ENCODE results near the gene INCENP.

INCENP gene

DNA sequence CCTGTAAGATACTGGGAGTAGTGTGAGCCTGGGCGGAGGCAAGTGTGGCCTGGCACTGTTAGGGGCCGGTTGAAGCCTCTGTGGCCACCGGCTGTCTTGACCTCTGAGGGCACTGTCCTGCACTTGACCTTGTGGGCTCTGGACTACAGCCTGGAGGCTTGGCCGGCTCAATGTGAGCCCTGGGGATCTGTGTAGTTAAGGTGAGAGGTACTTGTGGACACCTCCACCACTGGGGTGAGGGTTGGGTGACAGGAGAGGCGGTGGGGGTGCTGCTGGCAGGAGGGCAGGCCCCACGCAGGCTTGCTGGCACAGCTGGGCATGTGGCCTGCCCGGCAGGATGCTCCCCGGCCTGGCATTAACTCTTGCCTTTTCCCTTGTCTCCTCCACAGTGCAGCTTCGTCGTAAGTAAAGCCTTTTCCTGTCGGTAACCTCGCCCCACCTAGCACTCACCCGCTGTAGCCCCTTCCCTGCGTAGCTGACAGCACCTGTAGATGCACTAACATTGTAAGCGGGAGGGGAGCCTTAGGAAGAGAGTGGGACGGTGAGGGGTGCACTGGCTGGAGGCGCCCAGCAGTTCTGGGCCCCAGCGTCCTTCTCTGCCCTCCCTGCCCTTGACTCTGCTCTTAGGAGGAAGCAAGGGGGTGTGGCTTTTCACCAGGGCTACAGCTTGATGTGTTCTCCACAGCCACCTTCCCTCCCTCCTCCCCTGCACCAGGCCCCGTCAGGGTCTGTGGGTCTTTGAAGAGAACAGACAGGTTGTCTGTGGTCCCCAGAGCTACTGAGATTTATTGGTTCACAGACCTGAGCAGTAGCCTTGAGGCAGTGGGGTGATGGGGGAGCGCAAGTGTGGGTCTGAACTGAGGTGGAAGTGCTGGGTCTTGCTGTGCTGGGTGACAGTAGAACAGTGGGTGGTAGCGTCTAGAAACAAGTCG lies 17.6 kb downstream of the INCENP start:
- no peak for DNase-seq

DNA sequence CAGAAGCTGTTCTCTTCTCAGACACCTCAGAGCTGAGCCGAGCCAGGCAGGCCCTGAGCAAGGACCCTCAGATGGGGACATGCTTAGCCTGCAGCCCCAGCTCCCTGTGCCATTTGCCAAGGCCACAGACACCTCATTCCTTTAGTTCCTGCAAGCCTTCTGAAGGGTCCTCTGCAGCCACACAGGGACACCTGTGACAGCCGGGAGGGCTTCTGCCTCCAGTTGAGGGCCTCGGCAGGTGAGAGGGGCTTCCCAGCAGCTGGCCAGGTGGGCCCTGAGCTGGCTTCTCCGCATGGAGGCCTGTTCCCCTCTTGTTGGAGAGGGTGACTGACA lies 18.2 kb downstream of the INCENP start:
- DNase-seq: no peak

DNA sequence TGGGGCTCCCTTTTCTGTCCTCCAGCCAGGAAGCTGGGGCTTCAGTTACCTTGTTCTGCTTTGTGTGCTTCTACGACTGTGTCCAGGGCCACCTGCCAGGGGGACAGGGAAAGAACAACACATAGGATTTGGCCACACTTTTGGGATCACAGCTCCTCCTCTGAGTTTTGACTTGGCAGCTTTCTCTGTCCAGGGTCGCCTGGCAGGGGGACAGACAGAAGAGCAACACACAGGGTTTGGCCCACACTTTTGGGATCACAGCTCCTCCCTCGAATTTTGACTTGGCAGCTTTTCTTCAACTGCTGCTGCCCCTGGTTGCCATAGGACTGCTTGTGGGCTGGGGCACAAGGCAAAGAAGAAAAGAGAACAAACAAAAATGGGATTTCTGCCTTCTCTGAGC lies 19.1 kb downstream of the INCENP start:
- DNase-seq: no peak

DNA sequence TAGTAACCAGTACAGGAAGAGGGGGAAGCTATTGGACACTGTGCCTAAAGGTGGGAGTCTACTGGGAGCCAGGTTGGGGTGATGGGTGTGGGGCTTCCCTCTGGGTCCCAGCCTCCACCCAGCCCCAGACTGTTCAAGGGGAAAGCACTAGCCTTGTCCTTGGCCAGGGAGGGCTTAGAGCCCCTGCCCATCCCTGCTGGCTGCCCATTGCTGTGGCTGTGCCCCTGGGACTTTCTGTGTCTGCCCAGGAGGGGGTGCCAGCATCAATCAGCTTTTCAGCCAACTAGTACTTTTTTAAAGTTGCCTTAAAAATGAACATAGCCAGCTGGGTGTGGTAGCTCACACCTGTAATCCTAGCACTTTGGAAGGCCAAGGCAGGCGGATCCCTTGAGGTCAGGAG lies 19.9 kb downstream of the INCENP start:
- DNase-seq: no peak

DNA sequence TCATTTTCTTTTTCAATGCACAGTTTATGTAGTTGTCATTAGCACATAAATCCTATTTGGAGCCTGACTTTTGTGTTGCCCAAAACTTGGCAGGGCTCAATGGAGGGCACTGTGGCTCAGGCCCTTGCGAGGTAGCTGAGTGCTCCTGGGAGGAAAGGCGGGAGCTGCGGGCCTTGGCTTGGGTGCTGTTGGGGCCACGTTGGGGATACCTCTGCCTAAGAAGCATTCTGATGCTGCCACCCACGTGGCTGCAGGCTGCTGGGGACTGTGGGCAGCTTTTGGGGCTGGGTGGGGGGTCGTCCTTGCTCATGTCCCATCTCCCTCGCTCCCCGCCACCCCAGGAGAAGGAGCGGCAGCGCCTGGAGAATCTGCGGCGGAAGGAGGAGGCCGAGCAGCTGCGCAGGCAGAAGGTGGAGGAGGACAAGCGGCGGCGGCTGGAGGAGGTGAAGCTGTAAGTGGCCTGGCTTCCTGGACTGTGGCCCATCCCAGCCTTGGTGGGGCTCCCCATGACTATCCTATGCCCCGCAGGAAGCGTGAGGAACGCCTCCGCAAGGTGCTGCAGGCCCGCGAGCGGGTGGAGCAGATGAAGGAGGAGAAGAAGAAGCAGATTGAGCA lies 20.9 kb downstream of the INCENP start:
- no peak for DNase-seq

DNA sequence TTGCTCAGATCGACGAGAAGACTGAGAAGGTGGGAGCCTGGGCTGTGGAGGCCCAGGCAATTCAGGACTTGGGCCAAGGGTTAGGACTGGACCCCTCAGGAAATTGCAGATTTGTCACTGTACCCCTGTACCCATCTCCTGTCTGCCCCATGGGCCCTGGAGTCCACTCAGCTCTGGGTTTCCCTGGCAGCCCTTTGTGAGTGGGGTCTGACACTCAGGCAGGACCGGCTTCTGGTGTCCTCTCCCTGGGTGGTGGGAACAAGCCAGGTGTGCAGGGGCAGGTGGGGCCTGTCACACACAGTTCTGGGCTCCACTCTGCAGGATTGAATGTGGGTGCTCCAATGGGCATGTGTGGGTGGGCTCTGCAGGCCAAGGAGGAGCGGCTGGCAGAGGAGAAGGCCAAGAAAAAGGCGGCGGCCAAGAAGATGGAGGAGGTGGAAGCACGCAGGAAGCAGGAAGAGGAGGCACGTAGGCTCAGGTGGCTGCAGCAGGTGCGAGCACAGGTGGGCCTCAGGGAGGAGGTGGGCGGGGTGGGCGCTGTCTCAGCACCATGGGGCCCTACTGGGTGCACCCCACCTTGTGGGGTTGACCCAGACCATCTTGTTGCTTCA lies 21.6 kb downstream of the INCENP start:
- DNase-seq: no peak

DNA sequence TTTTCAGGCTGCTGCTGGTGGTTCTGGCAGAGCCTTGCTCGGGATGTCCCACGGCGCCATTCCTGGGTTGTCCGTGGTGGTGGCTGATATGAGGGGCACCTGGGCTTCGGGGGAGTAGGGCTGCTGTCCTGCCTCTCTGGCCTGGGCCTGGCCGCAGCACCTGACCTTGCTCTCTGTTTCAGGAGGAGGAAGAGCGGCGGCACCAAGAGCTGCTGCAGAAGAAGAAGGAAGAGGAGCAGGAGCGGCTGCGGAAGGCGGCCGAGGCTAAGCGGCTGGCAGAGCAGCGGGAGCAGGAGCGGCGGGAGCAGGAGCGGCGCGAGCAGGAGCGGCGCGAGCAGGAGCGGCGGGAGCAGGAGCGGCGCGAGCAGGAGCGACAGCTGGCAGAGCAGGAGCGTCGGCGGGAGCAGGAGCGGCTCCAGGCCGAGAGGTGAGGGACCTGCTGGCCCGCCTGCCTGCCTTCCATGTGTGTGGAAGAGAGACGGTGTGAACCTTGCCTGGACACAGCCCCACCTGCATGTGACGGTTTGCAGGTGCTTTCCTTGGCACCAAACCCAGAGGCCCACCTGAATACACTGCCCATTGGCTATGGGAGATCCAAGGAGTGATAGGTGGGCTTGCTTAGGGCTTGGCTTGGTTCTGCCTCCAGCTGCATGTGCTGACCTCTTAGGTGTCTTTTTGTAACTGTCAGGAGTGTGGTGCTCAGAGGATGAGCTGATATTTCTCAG lies 22.8 kb downstream of the INCENP start:
- no peak for DNase-seq

DNA sequence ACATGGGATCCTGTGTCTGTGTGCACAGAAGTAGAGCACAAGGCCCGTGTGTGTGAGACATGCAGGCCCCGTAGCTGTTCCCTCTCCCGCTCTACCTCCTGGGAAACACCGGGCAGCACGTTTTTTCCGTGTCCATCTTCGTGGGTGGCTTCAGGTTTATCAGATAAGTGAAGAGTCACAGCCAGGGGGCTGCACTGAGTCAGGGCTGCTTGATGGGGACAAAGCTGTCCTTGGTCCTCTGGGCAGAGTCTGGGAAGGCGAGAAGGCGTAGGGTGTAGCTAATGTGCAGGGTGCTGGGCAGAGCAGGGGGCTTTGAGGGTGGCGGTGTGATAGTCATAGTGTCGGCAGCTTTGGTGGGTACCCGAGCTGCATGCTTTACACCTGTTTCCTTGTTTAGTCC lies 23.7 kb downstream of the INCENP start:
- no peak for DNase-seq

DNA sequence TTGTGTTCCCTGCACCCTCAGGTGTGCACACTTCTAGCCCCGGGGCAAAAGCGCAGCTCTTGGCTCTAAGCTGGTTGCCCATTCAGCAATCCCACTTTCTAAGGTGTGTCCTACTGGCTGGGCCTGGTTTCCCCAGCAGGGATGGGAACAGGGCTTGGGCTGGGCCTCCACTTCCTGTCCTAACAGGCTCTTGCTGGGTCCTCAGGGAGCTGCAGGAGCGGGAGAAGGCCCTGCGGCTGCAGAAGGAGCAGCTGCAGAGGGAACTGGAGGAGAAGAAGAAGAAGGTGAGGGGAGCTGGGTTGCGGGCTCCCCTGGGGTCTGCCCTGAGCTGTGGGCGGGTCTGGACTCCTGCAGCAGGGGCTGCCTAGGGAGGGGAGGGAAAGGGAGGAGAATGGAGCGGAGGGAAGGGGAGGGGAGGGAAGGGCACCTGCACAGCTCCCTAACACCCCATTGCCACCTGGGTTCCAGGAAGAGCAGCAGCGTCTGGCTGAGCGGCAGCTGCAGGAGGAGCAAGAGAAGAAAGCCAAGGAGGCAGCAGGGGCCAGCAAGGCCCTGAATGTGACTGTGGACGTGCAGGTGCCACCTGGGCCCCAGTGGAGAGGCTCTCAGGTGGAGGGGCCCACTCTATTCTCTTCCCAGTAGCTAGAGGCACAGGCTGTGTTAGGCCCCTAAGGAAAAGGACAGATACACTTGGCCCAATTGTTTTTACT lies 24.6 kb downstream of the INCENP start:
- no peak for DNase-seq

DNA sequence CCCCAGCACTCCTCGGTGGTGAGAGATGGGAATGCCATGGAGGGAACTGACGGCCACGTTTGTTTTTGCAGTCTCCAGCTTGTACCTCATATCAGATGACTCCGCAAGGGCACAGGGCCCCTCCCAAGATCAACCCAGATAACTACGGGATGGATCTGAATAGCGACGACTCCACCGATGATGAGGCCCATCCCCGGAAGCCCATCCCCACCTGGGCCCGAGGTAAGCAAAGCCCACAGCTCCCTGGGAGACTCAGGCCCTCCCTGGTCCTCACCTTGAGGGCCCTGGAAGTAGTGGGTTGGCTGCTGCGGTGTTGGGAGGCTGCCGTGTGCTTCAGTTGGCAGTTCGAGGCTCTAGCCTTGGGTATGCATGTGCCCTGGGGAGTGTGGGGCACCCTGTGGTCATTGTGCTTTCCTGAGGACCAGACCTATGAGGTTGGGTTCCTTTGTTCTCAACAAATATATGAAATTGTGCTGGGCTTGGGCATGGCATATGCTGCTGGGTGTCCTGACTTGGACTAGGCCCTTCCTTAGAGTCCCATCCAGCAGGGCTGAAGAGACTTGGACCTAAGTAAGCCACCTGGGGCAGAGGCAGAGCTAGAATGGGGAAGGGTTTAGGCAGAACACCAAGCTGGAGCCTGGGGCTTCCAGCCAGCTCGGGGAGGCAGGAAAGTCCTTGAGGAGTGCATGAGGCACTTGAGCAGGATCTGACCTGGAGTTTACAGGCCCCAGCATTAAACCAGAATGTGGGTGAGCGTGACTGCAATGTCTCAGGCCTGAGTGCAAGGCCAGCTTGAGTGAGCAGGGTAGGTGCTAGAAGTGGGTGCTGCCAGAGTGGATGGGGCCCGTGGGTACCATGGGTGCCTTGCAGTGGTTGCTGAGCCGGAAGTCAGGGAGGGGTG lies 26.4 kb downstream of the INCENP start:
- DNase-seq: no peak

DNA sequence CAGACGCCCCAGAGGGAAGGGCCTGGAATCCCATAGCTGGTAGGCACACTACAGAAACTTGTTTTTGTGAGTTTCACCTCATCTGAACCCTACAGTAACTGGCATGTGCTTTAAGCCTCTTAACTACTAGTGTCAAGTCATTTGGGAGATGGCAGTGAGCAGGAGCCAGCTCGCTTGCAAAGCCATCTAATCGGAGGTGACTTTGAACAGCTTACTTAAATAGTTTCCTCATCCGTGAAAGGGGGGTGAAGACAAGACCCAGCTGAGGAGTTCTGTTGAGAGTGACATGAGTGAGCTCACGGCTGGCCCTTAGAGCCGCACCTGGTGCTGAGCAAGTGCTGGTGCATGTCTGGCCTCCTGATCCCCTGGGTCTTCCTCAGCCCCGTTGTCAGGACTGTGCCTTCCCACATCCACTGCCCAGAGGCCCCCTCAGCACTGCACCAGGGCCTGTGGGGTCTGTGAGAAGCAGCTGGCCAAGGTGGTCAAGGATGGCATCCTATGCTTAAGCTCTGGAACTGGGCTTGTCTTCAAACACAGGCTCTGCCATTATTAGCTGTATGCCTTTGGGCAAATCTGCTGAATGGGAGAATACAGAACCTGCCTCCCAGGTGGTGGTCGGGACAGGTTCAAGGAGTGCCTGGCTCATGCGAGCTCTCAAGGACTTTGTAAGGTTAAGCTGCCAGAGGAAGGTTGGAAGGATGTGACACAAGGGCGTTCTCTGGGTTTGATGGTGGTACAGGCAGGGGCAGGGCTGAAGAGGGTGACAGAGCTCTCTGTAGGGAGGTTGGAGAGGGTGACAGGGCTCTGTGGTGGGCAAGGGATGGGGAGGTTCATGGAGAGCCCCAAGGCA lies 27.3 kb downstream of the INCENP start:
- DNase-seq: no peak

DNA sequence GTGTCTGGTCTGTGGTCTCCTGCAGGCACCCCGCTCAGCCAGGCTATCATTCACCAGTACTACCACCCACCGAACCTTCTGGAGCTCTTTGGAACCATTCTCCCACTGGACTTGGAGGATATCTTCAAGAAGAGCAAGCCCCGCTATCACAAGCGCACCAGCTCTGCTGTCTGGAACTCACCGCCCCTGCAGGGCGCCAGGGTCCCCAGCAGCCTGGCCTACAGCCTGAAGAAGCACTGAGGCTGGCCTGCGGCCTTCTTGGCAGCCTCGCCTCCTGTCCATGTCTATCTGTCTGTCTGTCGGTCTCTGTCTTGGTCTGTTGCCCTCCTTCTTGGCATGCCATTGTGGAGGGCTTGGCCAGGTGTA lies 27.9 kb downstream of the INCENP start:
- DNase-seq: no peak

DNA sequence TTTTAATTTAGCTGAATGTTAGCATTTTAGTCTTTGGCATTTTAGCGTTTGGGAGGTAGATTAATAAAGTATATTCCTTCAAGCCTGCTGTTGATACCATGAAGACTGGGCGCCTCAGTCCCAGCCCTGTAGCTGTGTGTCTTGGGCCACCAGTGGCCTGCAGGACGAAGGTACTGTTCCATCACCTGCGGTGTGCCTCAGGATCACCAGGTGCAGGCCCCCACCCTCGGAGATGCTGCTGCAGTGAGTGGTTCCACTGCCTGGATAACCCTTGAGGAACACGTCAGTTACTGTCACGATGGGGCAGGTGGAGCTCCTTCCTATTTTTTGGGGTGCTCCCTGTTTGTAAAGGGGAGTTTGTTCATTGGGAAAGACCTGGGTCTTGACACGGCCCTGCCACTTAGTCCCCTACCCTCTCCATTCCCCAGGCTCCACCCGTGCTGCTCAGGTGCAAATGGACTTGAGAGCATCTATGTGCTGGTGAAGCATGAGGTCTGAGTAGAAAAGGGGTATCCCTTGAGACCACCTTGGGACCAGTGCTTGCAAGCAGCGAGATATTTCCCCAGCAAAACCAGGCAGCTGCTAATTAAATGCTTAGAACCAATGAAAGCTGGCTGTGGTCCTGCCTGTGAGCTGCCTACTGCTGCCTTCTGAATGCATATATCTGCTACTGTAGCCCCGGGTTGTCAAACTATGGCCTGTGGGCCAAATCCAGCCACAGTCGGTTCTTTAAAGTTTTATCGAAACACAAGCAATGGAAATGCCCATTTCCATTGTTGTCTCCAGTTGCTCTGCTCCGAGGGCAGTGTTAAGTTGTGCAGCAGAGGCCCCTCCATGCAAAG lies 28.7 kb downstream of the INCENP start:
- no peak for DNase-seq

DNA sequence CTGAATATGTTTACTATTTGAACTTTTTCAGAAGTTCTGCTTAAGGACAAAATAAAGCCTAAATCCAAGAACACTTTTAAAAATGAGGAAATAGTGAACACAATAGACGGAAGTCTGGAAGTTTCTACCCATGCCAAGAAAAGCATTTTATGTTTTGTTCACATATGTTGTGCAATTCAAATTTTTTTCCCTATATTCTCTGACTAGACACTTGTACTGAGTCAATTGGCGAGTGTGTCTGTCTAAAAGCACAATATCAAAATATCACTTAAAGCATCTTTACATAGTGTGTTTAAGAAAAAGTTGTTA lies 29.2 kb downstream of the INCENP start:
- no peak for DNase-seq

DNA sequence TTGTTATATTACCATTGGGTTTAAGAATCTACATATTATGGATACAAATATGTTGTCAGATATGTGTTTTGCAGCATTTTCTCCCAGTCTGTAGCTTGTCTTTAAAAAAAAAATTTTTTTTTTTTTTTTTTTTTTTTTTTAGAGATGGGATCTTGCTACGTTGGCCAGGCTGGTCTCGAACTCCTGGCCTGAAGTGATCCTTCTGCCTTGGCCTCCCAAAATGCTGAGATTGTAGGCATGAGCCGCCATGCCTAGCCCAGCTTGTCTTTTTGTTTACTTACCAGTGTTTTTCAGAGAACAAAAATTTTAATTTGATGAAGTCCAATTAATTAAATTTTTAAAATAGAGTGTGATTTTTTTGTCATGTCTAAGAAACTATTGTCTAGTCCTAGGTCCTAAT lies 29.8 kb downstream of the INCENP start:
- no peak for DNase-seq

DNA sequence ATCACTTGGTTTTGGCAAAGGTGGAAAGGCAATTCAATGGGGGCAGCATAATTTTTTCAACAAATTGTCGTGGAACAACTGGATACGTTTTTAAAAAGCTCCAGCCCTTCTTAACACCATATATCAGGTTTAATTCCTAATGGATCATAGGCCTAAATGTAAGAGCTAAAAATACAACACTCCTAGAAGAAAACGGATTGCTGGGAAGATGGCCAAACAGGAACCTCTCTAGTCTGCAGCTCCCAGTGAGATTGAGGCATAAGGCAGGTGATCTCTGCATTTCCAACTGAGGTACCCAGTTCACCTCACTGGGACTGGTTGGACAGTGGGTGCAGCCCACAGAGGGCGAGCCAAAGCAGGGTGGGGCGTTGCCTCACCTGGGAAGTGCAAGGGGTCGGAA lies 33.8 kb downstream of the INCENP start:
- DNase-seq: no peak

DNA sequence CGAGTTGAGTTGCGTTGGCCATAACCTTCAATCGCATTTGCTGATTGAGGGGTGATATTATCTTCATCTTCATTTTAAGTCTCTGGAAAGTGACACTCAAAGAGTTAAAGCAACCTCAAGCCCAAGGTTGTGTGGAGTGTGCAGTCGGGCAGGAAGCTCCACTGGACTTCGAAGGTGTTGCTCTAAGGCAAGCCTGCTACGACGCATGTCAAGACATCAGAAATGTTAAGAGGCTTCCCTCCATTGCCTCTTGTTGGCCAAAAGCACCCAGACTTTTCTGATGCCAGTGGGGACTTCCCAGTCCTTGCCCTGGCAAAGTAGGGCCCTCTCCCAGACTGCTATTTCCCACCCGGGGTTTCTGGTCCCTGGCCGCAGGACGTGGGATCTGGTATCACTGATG lies 42.6 kb downstream of the INCENP start:
- no peak for DNase-seq

DNA sequence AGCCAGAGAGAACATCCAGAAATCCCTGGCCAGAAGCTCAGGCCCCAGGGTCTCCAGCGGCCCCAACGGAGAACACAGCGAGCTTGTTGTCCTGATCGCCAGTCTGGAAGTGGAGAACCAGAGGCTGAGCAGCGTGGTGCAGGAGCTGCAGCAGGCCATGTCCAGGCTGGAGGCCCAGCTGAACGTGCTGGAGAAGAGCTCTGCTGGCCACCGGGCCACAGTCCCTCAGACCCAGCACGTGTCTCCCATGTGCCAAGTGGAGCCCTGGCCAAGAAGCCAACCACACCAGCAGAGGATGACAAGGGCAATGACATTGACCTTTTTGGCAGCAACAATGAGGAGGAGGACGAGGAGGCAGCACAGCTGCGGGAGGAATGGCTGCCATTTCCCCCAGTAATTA lies 45.6 kb downstream of the INCENP start:
- DNase-seq: no peak

DNA sequence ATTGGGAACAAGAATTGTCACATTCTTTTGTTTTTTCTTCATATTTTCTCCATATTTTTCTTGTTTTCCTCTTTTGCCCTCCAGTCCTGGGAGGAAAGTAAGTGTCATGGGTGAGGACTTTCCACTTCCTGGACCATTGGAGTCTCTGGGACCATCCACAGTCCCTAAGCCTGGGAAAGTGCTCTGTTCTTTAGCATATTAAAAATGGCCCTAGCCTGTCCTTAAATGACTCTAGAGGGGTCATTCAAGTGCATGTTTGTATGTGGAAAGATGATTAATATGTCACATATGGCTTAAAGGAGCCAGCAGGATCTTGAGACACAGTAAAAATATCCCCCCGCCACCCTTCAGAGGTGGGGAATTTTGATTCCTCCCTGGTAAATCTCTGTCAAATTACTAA lies 46.1 kb downstream of the INCENP start:
- no peak for DNase-seq

DNA sequence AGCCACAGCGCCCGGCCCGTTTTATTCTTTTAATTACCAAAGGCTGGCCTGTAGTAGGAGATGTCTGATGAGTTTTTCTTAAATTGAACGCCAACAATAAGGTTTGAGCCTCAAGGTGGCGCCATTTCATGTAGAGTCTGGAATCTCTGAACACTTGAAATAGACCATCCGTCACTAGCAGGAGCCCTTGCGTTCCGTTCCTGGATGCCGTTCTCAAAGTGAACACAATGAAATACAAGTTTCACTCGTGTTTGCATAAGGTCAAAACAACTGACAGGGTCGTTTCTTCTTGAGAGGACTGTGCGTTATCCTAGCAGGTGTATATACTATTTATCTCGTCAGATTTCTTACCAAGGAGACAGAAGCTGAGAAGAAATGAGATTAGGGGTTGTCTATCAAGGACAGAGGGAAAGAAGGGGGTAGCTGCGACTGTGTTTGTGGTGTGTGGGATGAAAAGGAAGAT lies 47.5 kb downstream of the INCENP start:
- DNase-seq: no peak
